HL-60/S4 (cell line): Measurements from ENCODE around the gene DPM1.

ENCODE experiments used
- in situ Hi-C: fragments of 300-500 bp; cut with MboI; formaldehyde crosslinking; loops from 2 replicates; pipeline ENCODE4 v1.14.3; 2022; ENCODE audit warnings: low sequenced_read_pairs

DPM1 gene

DNA sequence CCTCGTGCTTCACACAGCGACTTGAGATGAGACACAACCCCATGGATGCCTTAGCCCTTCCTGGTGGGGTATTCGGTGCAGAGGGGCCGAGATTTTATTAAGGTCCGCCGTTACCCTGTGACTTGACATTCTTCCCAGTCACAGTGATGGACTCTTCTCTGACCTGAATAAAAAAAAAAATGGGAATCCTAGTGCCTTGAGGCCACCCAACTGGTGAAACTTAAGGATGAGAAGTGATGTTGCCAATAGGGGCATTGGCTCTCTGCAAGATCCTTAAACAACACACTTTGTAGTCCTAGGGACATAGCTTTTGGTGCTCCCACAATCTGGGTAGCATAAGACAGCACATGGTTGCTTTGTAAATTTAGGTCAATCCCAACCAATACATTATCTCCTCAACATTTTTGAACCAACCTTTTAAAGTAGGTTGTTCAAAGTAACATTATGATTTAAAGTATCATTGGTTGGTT is 26.3 kb downstream of the DPM1 start:
- in situ Hi-C loops: no loop called here

DNA sequence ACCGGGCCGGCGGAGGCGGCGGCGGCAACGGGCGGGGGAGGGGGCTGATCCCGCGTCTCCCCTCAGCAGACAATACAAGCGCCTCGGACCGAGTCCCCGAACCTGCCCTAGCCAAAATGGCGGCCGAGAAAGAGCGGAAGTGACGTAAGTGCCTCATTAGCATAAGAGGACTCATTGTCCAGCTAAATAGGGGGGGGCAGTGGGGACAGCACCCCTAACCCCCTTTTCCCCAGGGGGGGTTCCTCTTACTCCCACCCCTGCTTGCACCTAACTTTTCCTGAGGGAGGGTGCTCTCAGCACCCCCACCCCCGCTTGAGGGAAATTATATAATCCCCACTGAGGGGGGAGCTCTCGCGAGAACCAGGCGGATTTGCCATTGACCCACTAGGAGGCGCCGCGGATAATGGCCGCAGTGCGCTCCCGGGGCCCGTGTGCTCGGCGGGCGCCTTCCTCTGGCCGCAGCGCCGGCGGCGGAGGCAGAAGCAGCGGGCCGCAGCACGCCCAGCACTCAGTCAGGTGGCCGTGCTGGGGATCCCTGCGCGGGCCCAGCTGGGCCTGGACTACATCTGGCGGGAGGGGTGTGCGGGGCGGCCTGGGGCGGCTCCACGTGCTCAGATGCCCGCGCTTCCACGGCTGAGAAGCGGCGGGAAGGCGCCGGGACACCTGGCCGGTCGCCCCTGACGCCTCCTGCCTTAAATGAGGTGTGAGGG is 26.9 kb downstream of the DPM1 start, which contains the start of gene ADNP:
Gene ADNP, minus strand, starts transcription at position 132 of the 710 bp plus-strand sequence. CDS start 27,441 bp downstream, outside the sequence.
- in situ Hi-C loops: no loop called here

DNA sequence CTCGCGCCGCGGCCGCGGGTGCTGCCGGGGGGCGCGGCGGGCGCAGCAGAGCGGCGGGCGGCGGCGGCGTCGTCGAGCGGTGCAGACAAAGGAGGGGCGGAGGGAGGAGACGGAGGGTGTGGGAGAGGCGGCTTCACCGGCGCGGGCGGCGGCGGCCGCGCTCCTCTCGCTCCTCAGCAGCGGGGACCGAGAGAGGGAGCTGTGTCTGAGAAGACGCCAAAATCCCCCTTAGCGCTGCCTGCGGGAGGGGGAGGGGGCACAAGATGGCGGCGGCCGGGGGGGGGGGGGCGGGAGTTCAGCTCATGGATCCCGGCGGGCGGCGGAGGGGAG is 27.4 kb downstream of the DPM1 start:
- in situ Hi-C loops: no loop called here

- in situ Hi-C loops: no loop called here
Observed at GRCh38 chr20:50930139-50930975, 28.0 kb downstream of the DPM1 start.

DNA sequence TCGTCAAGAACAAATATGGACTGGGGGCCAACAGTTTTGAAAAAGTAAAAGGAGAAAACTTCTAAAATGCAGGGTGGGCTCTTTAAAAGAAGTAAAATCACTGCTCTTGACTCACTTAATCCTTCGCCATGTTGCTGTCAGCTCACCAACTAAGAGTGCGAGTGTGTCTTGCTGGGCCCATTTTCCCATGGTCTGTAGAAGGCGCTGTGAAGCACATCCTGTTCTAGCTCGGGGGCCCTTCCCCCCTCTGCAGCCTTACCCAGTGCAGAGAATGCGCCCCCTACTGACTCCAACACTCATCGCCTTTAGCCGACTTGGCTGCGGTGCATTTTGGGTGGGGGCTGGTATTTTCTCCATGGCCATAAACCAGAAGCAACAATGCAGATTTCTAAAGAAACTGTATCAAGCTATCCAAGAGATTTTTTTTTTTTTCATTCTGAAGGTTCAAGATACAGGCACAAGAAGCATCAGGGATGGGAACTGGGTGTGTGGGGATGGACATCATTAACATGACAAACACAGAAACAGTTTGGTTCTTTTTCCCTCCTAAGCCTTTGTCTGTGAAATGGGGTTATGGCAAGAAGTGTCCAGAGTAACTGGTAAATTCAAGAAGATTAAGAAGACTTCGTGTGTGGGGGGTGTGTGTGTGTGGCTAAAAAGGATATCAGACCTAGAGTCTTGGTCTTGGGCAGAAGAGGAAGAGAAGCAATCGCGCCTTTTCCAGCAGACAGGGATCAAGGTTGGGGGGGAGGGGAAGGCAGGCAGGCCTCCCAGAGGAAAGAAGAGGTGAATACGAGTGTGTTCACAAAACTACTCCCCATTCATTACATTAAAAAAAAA is 28.8 kb downstream of the DPM1 start:
- in situ Hi-C loops: no loop called here

- in situ Hi-C loops: no loop called here
Observed at GRCh38 chr20:50928469-50928868, 29.9 kb downstream of the DPM1 start.

GRCh38 chr20:50926530-50926929 is 31.8 kb downstream of the DPM1 start:
- in situ Hi-C loops: no loop called here

- in situ Hi-C loops: no loop called here
Observed at GRCh38 chr20:50924261-50924920, 33.9 kb downstream of the DPM1 start.

GRCh38 chr20:50921803-50922501 is 36.4 kb downstream of the DPM1 start:
- in situ Hi-C loops: no loop called here

GRCh38 chr20:50920997-50921396 is 37.3 kb downstream of the DPM1 start:
- in situ Hi-C loops: no loop called here

DNA sequence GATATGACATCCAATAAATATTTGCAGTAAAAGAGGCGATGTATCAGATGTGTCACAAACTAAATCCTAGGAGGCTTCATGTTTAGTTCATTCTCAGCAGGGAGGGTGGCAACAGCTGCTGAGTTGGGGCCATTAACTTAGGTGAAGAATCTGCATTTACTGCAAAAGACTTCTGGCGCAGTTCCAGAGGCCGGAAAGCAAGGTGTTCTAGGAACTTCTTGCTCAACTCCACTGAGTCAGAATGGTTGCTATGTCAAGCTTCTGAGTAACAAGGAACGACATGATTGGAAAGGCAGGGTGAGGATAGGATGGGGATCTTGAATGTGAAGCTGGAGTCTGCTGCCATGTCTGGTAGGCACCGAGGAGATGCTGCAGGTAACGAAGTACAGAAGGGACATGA is 38.8 kb downstream of the DPM1 start:
- in situ Hi-C loops: no loop called here

- in situ Hi-C loops: no loop called here
Observed at GRCh38 chr20:50918403-50918802, 39.9 kb downstream of the DPM1 start.

DNA sequence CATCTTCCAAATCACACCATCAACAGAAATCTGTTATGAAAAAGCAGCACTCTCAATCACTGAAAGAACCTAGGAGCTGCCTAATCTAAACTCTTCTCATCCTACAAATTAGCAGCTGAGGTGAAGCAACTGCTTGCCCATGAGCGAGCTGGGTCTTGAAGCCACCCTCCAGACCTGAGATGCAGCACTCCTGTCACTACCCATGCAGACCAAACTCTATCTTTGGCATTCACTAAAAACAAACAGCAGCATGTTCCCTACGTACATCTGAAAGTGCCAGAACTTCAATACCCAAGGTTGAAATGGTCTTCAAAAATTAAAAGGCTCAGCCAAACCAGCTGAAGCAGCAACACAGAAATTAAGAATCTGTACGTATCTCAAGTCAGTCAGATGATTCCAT is 41.4 kb downstream of the DPM1 start:
- in situ Hi-C loops: no loop called here

GRCh38 chr20:50916257-50916656 is 42.1 kb downstream of the DPM1 start:
- in situ Hi-C loops: no loop called here

DNA sequence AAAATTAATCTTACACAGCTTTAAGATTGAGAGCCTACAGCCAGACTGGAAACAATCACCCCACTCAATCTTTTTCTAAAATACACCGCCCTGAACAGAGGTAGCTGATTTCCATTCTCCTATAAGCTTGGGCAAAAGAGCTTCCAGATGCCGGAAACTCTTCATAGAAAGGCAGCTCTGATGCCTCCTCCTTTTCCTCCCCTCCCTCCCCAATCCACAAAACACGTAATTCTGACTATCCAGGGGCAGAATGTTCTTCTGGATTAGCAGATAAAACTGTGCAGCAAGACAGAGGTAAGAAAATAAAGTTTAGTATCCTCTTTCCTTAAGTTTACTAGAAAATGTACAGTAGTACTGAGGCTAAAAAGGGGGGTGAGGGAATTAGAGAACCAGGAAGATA is 42.9 kb downstream of the DPM1 start:
- in situ Hi-C loops: no loop called here

GRCh38 chr20:50913690-50914375 is 44.5 kb downstream of the DPM1 start:
- in situ Hi-C loops: no loop called here

DNA sequence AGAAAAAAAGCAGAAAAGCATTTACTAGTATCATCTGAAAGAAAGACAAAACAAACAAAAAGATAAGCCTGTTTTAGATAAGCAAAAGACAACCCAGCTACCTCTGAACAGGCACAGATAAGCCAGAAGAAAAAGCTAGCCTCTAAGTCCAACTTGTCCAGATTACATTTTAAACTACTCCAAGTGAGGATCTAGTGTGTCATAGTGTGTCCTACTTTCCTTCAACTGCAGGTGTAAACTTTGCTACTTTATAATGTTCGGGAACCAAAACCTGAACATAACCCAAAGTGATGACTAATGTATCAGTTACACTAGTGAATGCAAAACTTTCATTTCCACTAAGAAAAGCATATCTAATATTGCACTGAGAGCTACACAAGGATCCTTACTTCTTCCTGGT is 46.6 kb downstream of the DPM1 start:
- in situ Hi-C loops: no loop called here

GRCh38 chr20:50911030-50911429 is 47.3 kb downstream of the DPM1 start:
- in situ Hi-C loops: no loop called here

DNA sequence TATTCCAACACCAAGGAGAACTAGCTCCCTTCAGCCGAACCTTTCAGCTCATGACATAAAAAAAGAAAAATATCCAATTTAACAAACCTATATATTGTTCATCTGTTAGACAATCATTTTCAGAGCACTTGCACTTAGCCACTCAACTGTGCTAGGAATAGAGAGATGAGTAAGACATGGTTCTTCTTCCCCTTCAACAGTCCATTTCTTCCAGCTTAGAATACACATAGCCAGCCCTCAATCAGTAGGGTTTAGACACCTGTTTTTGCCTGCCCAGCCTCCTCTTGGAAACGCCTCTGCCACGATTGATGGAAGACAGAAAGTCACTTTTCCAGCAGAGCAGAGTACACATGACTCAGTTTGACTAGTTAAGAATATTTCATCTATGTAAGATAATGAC is 48.9 kb downstream of the DPM1 start:
- in situ Hi-C loops: no loop called here
